ENCODE data around the gene PPIL4.

DNA sequence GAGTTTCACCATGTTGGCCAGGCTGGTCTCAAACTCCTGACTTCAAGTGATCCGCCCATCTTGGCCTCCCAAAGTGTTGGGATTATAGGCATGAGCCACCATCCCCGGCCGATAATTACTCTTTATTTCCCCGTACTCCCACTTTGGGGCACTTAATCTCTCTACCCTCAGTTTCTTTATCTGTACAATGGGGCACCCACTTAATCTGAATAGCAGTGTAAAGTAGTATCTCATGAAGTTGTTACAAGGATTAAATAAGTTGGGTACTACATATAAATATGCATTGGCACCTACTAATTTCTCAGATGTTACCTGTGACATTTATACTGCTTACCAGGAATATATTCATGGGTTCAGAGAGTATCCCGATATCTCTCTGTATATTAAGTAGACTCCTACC lies 35.5 kb upstream of the PPIL4 start:
- TF ChIP-seq POLR2AphosphoS5 (IDR thresholded peaks at IDR 0.05) (no peak), POLR2A (IDR thresholded peaks at IDR 0.05; ENCODE audit: low read depth) (no peak)

Data from esophagus muscularis mucosa (tissue), 2 donors.